Measurements from ENCODE around the gene ZNF672.

GRCh38 chr1:248849152-248849551 lies 11.1 kb downstream of the ZNF672 start:
- TF ChIP-seq TCF12 (IDR thresholded peaks at IDR 0.05) (no peak), TCF12 (CRISPR knock-in tag; IDR thresholded peaks at IDR 0.05) (no peak), JUND (CRISPR knock-in tag; IDR thresholded peaks at IDR 0.05) (no peak), CREB1 (IDR thresholded peaks at IDR 0.05) (no peak), CREB1 (CRISPR knock-in tag; IDR thresholded peaks at IDR 0.05) (no peak), KLF11 (CRISPR knock-in tag; IDR thresholded peaks at IDR 0.05) (no peak)

Data from HepG2 (cell line).